ENCODE data around the gene CYFIP2. TPM values are rescaled to one million over a fixed set of nuclear protein-coding genes. Genes with fewer than 3 reads are reported as not detected.
A peak's percentile ranks its signal among the peaks of the same experiment; 100 is the strongest.
"Not testable (repeated sequence)": the region's sequence is repeated elsewhere in the genome, so short reads cannot be mapped to it uniquely, and the experiment has no call there.

The CYFIP2 gene
- total RNA-seq, 2 experiments from 2014 or later: 452 to 606 TPM

DNA sequence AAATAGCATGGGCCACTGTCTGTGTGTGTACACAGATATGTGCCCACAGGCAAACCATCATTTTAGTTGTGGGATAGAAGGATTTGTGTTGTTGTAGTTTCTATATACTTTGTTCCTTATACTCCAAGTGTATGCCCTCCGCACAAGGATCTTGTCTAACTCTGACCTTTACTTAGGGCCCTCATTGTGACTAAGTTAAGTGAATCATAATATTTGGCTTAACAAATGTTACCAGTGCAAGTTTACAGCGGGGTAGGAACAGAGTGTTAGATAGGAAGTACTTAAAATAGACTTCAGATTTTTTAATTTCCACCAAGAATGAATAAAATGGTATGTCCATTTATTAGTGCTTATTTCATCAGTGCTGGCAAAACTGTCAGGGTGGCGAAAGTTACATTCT lies 29.5 kb upstream of the CYFIP2 start:
- ChIA-PET CTCF (interaction anchor here (2.4 to 2.7 kb wide), 2 partner anchors 15 to 19 kb away, joined by 7 to 16 read pairs; no protein-coding TSS in a partner anchor), POLR2A (no interaction called here)
- Mint-ChIP-seq H3K9me3 (no peaks in the 10 kb centered on the region), H3K27ac (no peak overlapping the region), H3K27me3 (no peaks in the 10 kb centered on the region), H3K4me1 (peaks cover 54% of the 10 kb centered on the region), H3K4me3 (no peak overlapping the region), H3K36me3 (ENCODE audit: low read depth) (peaks cover 92% of the 10 kb centered on the region)
- no peak for DNase-seq

DNA sequence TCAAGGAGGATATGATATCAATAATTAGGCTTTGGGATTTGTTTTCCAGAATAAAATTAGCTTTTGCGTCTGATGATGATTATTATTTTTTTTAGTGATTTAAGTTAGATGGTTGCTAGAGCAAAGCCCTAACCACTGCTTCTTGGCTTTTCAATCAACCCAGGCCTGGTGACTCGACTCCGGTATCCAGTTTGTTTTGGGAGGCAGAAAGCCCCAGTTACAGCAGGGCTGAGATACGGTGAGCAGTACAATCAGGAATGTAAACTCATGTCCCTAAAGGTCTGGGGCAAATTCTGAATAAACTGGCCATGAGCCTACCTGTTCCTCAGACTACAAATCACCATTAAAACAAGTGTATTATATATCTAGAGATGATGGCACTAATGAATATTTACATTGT lies 24.4 kb upstream of the CYFIP2 start:
- ChIA-PET POLR2A (no interaction called here), CTCF (no interaction called here)
- Mint-ChIP-seq H3K36me3 (ENCODE audit: low read depth) (peaks cover 97% of the 10 kb centered on the region), H3K4me3 (no peak overlapping the region), H3K27ac (peak overlapping the region; percentile 13), H3K4me1 (peaks cover 61% of the 10 kb centered on the region), H3K9me3 (no peaks in the 10 kb centered on the region), H3K27me3 (no peaks in the 10 kb centered on the region)
- DNase-seq: no peak

GRCh38 chr5:157244704-157245103 lies 21.2 kb upstream of the CYFIP2 start:
- POLR2A ChIA-PET, H3K27me3 Mint-ChIP-seq, H3K4me3 Mint-ChIP-seq, DNase-seq, CTCF ChIA-PET, H3K9me3 Mint-ChIP-seq: not testable (repeated sequence)
- Mint-ChIP-seq H3K4me1 (peaks cover 75% of the 10 kb centered on the region), H3K36me3 (ENCODE audit: low read depth) (peaks cover 97% of the 10 kb centered on the region), H3K27ac (peak overlapping the region; percentile 50)

DNA sequence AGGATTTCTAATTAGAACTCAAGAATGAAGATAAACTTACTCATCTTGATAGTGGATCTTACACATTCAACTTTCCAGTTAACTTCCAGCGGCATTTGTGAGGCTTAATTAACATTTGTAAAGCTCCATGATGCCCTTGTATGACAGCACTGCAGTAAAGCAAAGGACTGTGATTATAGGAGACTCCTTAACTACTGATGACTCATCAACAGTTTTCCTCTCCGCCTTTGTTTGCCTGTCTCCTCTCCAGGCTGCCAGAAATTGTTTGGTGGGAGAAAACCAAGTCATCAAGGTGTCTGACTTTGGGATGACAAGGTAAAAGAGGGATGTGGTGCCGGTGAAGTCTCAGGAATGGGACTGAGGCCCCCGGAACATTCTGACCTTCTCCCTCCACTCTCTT lies 20.4 kb upstream of the CYFIP2 start:
- ChIA-PET CTCF (interaction anchor here (0.8 kb wide), 1 partner anchor 23 kb away, joined by 3 read pairs; no protein-coding TSS in a partner anchor), POLR2A (no interaction called here)
- Mint-ChIP-seq H3K36me3 (ENCODE audit: low read depth) (peaks cover 96% of the 10 kb centered on the region), H3K27me3 (no peaks in the 10 kb centered on the region), H3K9me3 (peaks cover 2% of the 10 kb centered on the region), H3K27ac (no peak overlapping the region), H3K4me3 (no peak overlapping the region), H3K4me1 (peaks cover 76% of the 10 kb centered on the region)
- no peak for DNase-seq

DNA sequence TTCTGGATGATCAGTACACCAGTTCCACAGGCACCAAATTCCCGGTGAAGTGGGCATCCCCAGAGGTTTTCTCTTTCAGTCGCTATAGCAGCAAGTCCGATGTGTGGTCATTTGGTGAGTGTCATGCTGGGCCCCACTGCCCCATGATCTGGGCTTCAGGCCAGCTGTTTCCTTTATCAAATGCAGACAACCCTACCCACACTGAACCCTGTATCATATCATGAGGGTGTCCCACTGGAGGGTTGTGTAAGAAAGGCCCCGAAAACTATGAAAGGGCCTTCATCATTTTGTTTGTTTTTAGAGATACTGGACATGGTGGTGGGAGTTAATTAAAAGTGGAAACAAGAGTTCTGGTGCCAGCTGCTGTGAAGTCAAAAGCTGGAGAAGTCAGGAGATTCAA lies 20.0 kb upstream of the CYFIP2 start:
- CTCF ChIA-PET: interaction anchor here (0.8 to 1.2 kb wide), 3 partner anchors 12 to 46 kb away, joined by 3 read pairs; no protein-coding TSS in a partner anchor
- peaks cover 96% of the 10 kb centered on the region for H3K36me3 Mint-ChIP-seq (ENCODE audit: low read depth)
- no peak overlapping the region for H3K4me3 Mint-ChIP-seq
- H3K27me3 Mint-ChIP-seq: no peaks in the 10 kb centered on the region
- POLR2A ChIA-PET: no interaction called here
- H3K9me3 Mint-ChIP-seq: peaks cover 2% of the 10 kb centered on the region
- peaks cover 80% of the 10 kb centered on the region for H3K4me1 Mint-ChIP-seq
- H3K27ac Mint-ChIP-seq: no peak overlapping the region
- no peak for DNase-seq

- H3K27ac Mint-ChIP-seq: peak overlapping the region; percentile 92
- no peak overlapping the region for H3K4me3 Mint-ChIP-seq
- ChIA-PET POLR2A (no interaction called here), CTCF (interaction anchor here (1.2 to 2.5 kb wide), 2 partner anchors 13 to 47 kb away, joined by 3 to 6 read pairs; no protein-coding TSS in a partner anchor)
- peaks cover 94% of the 10 kb centered on the region for H3K36me3 Mint-ChIP-seq (ENCODE audit: low read depth)
- H3K4me1 Mint-ChIP-seq: peaks cover 89% of the 10 kb centered on the region
- no peak for DNase-seq
- no peaks in the 10 kb centered on the region for H3K27me3 Mint-ChIP-seq
- H3K9me3 Mint-ChIP-seq: peaks cover 4% of the 10 kb centered on the region
Measured at GRCh38 chr5:157247267-157247666, 18.7 kb upstream of the CYFIP2 start.

DNA sequence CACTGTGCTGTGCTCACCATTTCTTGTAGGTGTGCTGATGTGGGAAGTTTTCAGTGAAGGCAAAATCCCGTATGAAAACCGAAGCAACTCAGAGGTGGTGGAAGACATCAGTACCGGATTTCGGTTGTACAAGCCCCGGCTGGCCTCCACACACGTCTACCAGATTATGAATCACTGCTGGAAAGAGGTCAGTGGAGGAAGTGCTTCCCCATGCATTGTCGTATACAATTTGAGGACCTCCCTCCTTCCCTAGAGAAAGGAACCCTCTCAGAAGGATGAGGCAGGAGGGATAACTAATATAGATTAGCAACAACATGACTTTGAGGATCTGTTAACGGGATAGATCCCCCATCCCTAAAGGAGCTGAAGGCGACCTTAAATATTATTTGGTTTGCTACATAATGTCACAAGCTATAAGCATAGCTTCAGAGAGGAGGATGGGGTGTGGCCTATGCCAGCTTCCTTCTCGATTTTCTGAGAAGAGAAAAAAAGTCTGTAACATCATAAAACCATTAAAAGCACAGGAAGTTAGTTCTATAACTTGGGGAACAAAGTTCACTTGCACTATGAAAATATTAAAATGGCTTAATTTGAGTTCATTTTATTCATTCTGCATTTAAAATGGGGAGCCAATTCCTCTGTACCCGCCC lies 17.0 kb upstream of the CYFIP2 start:
- peak overlapping the region; percentile 57 for H3K4me3 Mint-ChIP-seq
- no peaks in the 10 kb centered on the region for H3K27me3 Mint-ChIP-seq
- ChIA-PET CTCF (interaction anchor here (0.5 to 2.5 kb wide), 8 partner anchors 14 to 366 kb away, joined by 3 to 9 read pairs (median 4); no protein-coding TSS in a partner anchor), POLR2A (interaction anchor here (0.6 to 1.0 kb wide), 3 partner anchors 25 to 106 kb away, joined by 3 to 5 read pairs (median 3); partner anchors contain the start of gene MED7)
- peaks cover 94% of the 10 kb centered on the region for H3K36me3 Mint-ChIP-seq (ENCODE audit: low read depth)
- peaks cover 96% of the 10 kb centered on the region for H3K4me1 Mint-ChIP-seq
- peak; percentile 66 for DNase-seq
- H3K9me3 Mint-ChIP-seq: peaks cover 4% of the 10 kb centered on the region
- H3K27ac Mint-ChIP-seq: peak overlapping the region; percentile 92

- peak; percentile 89 for DNase-seq
- ChIA-PET CTCF (interaction anchor here (0.6 to 3.7 kb wide), 20 partner anchors 8 to 136 kb away, joined by 3 to 26 read pairs (median 4); partner anchors contain the start of gene ITK), POLR2A (interaction anchor here (0.6 to 0.9 kb wide), 2 partner anchors 20 to 97 kb away, joined by 4 read pairs; no protein-coding TSS in a partner anchor)
- H3K27me3 Mint-ChIP-seq: no peaks in the 10 kb centered on the region
- peak overlapping the region; percentile 94 for H3K27ac Mint-ChIP-seq
- peak overlapping the region; percentile 50 for H3K4me3 Mint-ChIP-seq
- H3K4me1 Mint-ChIP-seq: peaks cover 97% of the 10 kb centered on the region
- H3K9me3 Mint-ChIP-seq: peaks cover 5% of the 10 kb centered on the region
- H3K36me3 Mint-ChIP-seq (ENCODE audit: low read depth): peaks cover 93% of the 10 kb centered on the region
Measured at GRCh38 chr5:157252711-157253465, 13.0 kb upstream of the CYFIP2 start.

- Mint-ChIP-seq H3K36me3 (ENCODE audit: low read depth) (peaks cover 86% of the 10 kb centered on the region), H3K4me3 (peak overlapping the region; percentile 50), H3K27me3 (no peaks in the 10 kb centered on the region), H3K27ac (peak overlapping the region; percentile 94), H3K9me3 (peaks cover 4% of the 10 kb centered on the region), H3K4me1 (peaks cover 95% of the 10 kb centered on the region)
- DNase-seq: no peak
- CTCF ChIA-PET: interaction anchor here (0.8 to 3.7 kb wide), 20 partner anchors 10 to 135 kb away, joined by 3 to 26 read pairs (median 4); partner anchors contain the start of gene ITK
- POLR2A ChIA-PET: interaction anchor here (0.9 kb wide), 1 partner anchor 20 kb away, joined by 4 read pairs; no protein-coding TSS in a partner anchor
Measured at GRCh38 chr5:157253547-157253946, 12.4 kb upstream of the CYFIP2 start.

DNA sequence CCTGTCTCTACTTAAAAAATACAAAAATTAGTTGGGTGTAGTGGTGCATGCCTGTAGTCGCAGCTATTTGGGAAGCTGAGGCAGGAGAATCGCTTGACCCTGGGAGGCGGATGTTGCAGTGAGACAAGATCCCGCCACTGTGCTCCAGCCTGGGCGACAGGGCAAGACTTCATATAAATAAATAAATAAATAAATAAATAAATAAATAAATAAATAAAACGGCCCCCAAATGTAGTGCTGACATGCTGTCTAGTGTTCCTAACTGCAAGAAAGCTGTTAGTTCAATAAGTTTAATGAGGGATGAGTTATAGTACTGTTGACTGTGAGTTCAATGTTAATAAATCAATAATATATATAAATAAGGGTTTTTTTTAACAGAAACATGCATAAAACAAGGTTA lies 7.5 kb upstream of the CYFIP2 start:
- peaks cover 48% of the 10 kb centered on the region for H3K36me3 Mint-ChIP-seq (ENCODE audit: low read depth)
- DNase-seq: no peak
- peaks cover 77% of the 10 kb centered on the region for H3K4me1 Mint-ChIP-seq
- POLR2A ChIA-PET: no interaction called here
- H3K27me3 Mint-ChIP-seq: no peaks in the 10 kb centered on the region
- peaks cover 2% of the 10 kb centered on the region for H3K9me3 Mint-ChIP-seq
- H3K4me3 Mint-ChIP-seq: no peak overlapping the region
- CTCF ChIA-PET: interaction anchor here (1.5 kb wide), 1 partner anchor 41 kb away, joined by 4 read pairs; no protein-coding TSS in a partner anchor
- no peak overlapping the region for H3K27ac Mint-ChIP-seq

DNA sequence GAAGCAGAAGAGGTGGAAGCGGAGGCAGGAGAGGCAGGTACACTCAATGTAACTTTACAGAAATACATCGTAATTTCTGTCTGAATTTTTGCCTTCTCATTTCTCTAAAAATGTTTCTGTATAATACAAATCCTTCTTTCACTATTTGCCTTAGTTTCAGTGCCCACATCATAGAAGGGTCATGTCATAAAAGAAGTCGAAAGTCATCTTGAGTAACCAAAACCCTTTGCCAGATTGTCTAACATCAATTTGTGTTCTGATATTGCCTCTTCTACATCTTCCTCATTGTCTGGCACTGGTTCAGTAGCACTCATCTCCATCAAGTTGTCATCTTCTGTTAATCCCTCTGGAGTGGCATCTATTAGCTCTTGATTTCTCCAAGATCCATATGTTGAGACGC lies 6.2 kb upstream of the CYFIP2 start:
- POLR2A ChIA-PET: no interaction called here

DNA sequence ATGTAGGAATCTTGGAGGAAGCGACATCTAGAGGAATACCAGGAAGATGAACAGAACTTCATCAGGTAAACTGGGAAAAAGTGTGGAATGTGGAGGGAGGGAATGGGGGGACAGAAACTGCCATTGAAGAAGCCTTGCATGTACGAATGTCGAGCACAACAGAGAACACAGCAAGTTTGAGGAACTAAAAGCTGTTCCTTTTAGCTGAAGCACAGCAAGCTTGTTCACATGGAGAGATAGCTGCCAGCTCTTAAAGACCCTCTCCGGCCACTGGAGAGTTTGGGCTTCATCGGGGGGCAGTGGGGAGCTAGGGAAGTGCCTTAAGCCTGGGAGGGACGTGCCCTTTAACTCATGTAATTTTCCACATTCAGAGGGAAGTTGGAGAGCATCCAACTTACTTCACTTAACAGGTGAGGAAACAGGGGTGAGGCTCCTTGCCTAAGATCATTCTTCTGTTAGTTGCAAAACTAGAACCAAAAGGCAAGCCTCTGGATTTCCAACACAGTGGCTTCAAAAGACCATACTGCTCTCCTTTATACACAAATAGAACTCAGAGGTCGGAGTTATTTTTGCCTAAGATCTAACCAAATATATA lies 2.3 kb upstream of the CYFIP2 start:
- Mint-ChIP-seq H3K27ac (no peak overlapping the region), H3K27me3 (no peaks in the 10 kb centered on the region), H3K4me1 (peaks cover 67% of the 10 kb centered on the region), H3K4me3 (no peak overlapping the region), H3K9me3 (no peaks in the 10 kb centered on the region), H3K36me3 (ENCODE audit: low read depth) (peaks cover 30% of the 10 kb centered on the region)
- ChIA-PET CTCF (interaction anchor here (0.7 to 3.9 kb wide), 9 partner anchors 8 to 480 kb away, joined by 3 to 24 read pairs (median 4); partner anchors contain the start of gene LSM11), POLR2A (interaction anchor here (0.7 to 0.9 kb wide), 2 partner anchors 42 to 70 kb away, joined by 3 read pairs; no protein-coding TSS in a partner anchor)
- DNase-seq: no peak

More for the DNA sequence above, 6.2 kb upstream of the CYFIP2 start:
- H3K9me3 Mint-ChIP-seq: peaks cover under 1% of the 10 kb centered on the region
- H3K27ac Mint-ChIP-seq: no peak overlapping the region
- no peaks in the 10 kb centered on the region for H3K27me3 Mint-ChIP-seq
- peaks cover 37% of the 10 kb centered on the region for H3K36me3 Mint-ChIP-seq (ENCODE audit: low read depth)
- no peak overlapping the region for H3K4me3 Mint-ChIP-seq
- no peak for DNase-seq
- peaks cover 78% of the 10 kb centered on the region for H3K4me1 Mint-ChIP-seq
- CTCF ChIA-PET: interaction anchor here (1.5 to 2.5 kb wide), 3 partner anchors 13 to 110 kb away, joined by 3 to 12 read pairs (median 6); no protein-coding TSS in a partner anchor
